Effector memory CD4-positive, alpha-beta T cell (primary cell): Measurements from ENCODE around the gene GAD2.

ENCODE experiments used
- DNase-seq, 3 donors: peaks; one replicate each; pipeline ENCODE4 v3.0.0-alpha.2; 2020
- H3K27ac ChIP-seq: 2 replicates; pipeline ENCODE4 v1.7.0; 2013; ENCODE audit warnings: mild to moderate bottlenecking, low read length, moderate library complexity; ENCODE audit not compliant: insufficient read depth, poor library complexity, severe bottlenecking
- H3K27me3 ChIP-seq: replicated peaks from 2 replicates; pipeline ENCODE4 v1.7.0; 2013; ENCODE audit warnings: mild to moderate bottlenecking, low read length; ENCODE audit not compliant: insufficient read depth, control insufficient read depth, poor library complexity, severe bottlenecking
- H3K36me3 ChIP-seq: 2 replicates; pipeline ENCODE4 v1.7.0; 2013; ENCODE audit warnings: mild to moderate bottlenecking, low read length, moderate library complexity; ENCODE audit not compliant: control insufficient read depth, insufficient read depth
- H3K4me1 ChIP-seq: 2 replicates; pipeline ENCODE4 v1.7.0; 2013; ENCODE audit warnings: low read length, mild to moderate bottlenecking; ENCODE audit not compliant: control insufficient read depth, insufficient read depth, poor library complexity, severe bottlenecking
- H3K4me3 ChIP-seq: 2 replicates; pipeline ENCODE4 v1.7.0; 2013; ENCODE audit warnings: low read length, low read depth, mild to moderate bottlenecking; ENCODE audit not compliant: insufficient read depth, poor library complexity, severe bottlenecking
- H3K9me3 ChIP-seq: 2 replicates; pipeline ENCODE4 v1.7.0; 2013; ENCODE audit warnings: mild to moderate bottlenecking, low read length, moderate library complexity; ENCODE audit not compliant: control insufficient read depth
- total RNA-seq, 3 donors: gene quantifications; one replicate each; lab custom pipeline; 2026; lab: John Stamatoyannopoulos, UW

Gene GAD2
- total RNA-seq, result 0 reads per million in 3 donors

DNA sequence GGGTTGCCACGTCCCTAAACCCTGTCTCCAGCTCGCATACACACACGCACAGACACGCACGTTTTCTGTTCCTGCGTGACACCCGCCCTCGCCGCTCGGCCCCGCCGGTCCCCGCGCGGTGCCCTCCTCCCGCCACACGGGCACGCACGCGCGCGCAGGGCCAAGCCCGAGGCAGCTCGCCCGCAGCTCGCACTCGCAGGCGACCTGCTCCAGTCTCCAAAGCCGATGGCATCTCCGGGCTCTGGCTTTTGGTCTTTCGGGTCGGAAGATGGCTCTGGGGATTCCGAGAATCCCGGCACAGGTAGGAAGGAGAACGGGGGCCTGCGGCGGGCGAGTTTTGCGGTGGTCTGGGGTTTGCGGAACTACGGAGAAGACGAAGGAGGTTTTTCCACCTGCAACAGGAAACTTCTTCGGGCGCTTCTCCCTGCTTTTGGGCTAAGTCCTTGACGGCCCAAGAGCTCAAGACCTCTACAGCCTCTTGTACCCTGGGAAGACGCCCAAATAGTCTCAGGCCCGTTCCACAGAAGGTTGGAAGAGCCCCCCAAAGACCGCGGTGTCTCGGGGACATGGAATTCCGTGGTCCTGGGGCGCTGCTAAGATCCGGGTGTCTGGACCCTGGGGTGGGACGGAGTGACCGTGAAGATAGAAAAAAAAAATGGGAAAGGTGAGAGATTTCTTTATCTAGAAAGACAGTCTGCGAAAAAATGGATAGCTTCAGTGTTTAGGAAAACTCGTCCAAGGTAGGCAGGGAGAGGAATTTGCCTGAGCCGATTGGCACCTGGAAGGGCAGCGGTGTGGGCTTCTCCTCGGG lies at the start of gene GAD2:
GAD2 (plus strand) TSS at position 190 of the 811 bp plus-strand sequence; CDS start at position 226, 36 bp downstream.
- Histone ChIP-seq H3K27me3 (peaks cover 35% of the 10 kb centered on the region), H3K4me3 (no peak within 1 kb of the TSS), H3K4me1 (peaks cover 24% of the 10 kb centered on the region), H3K36me3 (no peaks in the 10 kb centered on the region), H3K27ac (no peak within 1 kb of the TSS), H3K9me3 (no peaks in the 10 kb centered on the region)
- DNase-seq, result no peak

DNA sequence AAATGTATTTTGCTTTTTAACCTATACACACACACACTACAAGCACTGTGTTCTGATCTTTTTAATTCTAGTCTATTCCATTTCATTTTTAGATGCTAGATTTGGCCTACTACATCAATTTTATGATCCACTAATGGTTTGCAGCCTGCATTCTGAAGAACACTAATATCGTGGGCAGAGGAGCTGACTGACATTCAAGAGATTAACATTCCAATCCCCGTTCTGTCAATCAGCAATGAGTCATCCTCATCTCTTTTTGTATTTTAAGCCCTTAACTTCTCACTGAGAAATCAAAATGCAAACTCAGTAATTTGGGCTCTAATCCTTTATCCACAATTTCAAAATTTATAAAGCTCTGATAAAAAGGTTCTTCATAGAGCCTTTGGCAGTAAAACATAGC lies 47.1 kb upstream of the GAD2 start:
- no peak overlapping the region for H3K4me3 ChIP-seq
- no peaks in the 10 kb centered on the region for H3K36me3 ChIP-seq
- no peak overlapping the region for H3K27ac ChIP-seq
- no peaks in the 10 kb centered on the region for H3K4me1 ChIP-seq
- no peak for DNase-seq
- no peaks in the 10 kb centered on the region for H3K27me3 ChIP-seq
- no peaks in the 10 kb centered on the region for H3K9me3 ChIP-seq

DNA sequence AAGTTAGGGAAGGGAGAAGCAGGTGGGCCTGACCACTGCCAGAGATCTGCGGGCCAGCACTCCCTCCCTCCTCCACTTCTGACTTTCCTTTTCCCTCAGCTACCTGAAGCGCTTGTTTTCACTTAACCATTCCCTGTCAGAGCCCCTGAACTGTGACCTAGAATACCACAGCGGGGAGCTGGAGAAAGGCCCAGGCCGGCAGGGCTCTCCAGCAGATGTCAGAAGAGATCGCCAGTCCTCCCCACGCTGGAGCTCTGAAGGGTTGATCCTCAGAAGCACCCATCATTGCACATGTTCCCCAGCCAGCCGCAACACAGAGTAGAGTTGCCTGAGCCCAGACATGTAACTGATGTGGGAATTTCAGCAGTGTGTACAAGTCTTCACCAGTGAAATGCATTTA lies 44.4 kb upstream of the GAD2 start:
- H3K27ac ChIP-seq, result no peak overlapping the region
- no peak overlapping the region for H3K4me3 ChIP-seq
- H3K4me1 ChIP-seq, result no peaks in the 10 kb centered on the region
- no peaks in the 10 kb centered on the region for H3K36me3 ChIP-seq
- no peaks in the 10 kb centered on the region for H3K27me3 ChIP-seq
- no peaks in the 10 kb centered on the region for H3K9me3 ChIP-seq
- no peak for DNase-seq

DNA sequence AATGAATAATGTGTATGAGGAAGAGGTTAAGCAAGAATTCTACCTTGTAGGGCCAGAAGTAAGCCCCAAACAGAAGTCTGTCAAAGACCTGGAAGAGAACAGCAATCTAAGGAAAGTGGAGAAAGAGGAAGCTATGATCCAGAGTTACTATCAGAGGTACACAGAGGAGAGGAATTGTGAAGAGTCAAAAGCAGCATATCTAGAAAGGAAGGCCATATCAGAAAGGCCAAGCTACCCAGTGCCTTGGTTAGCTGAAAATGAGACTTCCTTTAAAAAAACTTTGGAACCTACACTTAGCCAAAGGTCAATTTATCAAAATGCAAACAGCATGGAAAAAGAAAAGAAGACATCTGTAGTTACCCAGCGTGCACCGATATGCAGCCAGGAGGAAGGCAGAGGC lies 42.7 kb upstream of the GAD2 start:
- Histone ChIP-seq H3K36me3 (no peaks in the 10 kb centered on the region), H3K4me3 (no peak overlapping the region), H3K9me3 (no peaks in the 10 kb centered on the region), H3K27ac (no peak overlapping the region), H3K27me3 (no peaks in the 10 kb centered on the region), H3K4me1 (no peaks in the 10 kb centered on the region)
- DNase-seq, result no peak

DNA sequence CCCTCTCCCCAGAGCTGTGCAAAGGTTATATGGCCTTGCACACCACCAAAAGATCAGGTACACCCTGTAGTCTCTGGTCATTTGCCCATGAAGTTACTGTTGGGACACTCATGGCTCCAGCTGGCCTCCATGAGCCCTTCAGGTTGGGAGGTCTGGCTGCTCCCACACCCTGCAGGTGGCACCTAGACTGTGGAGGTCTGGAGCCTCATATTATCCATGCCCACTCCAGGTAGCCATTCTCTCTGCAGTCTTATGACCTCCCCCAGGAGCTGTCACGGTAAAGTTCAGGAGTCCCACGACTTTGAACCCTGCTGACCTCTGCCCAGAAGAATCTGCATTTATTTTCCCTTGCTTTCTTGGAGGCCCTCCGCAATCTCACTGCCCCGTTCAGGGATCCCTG lies 39.2 kb upstream of the GAD2 start:
- Histone ChIP-seq H3K27me3 (no peaks in the 10 kb centered on the region), H3K9me3 (no peaks in the 10 kb centered on the region), H3K4me3 (no peak overlapping the region), H3K4me1 (no peaks in the 10 kb centered on the region), H3K36me3 (no peaks in the 10 kb centered on the region), H3K27ac (no peak overlapping the region)
- no peak for DNase-seq

DNA sequence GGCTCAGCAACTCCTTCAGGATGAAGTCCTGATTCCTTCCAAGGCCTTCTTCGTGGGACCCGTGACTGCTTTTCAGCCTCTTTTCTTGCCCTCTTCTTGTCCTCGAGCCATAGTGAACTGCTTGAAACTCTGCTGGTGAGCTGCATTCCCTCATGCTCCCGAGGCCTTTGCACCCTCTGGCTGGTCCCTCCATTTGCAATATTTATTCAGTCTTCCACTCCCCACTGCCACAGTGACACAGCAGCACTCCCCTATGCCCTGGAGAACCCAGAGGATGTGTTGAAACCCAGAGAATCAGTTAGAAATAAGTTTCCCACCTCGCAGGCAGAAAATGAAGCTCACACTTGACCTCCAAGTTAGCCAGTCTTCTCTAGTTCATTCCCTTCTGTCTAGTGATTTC lies 22.3 kb upstream of the GAD2 start:
- no peaks in the 10 kb centered on the region for H3K4me1 ChIP-seq
- H3K4me3 ChIP-seq, result no peak overlapping the region
- no peaks in the 10 kb centered on the region for H3K27me3 ChIP-seq
- no peaks in the 10 kb centered on the region for H3K9me3 ChIP-seq
- no peak overlapping the region for H3K27ac ChIP-seq
- no peak for DNase-seq
- H3K36me3 ChIP-seq, result no peaks in the 10 kb centered on the region

DNA sequence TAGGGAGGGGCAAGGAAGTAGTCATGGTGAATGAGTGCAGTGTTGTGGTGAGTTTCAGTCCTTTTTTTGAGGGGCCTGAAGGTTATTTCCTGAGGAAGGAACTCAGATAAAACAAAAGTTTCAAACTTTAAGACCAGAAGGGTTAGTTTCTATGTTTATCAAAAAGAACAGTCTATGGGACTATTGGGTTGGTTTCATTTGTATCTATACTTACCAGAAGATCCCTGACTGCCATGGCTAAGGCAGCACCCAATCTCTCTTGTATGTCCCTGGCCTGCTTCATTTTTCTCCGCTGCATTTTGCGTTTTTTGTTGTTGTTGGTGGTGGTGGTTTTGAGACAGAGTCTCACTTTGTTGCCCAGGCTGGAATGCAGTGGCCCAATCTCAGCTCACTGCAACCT lies 19.3 kb upstream of the GAD2 start:
- Histone ChIP-seq H3K27ac (no peak overlapping the region), H3K27me3 (no peaks in the 10 kb centered on the region), H3K4me1 (no peaks in the 10 kb centered on the region), H3K36me3 (no peaks in the 10 kb centered on the region), H3K9me3 (no peaks in the 10 kb centered on the region), H3K4me3 (no peak overlapping the region)
- no peak for DNase-seq

DNA sequence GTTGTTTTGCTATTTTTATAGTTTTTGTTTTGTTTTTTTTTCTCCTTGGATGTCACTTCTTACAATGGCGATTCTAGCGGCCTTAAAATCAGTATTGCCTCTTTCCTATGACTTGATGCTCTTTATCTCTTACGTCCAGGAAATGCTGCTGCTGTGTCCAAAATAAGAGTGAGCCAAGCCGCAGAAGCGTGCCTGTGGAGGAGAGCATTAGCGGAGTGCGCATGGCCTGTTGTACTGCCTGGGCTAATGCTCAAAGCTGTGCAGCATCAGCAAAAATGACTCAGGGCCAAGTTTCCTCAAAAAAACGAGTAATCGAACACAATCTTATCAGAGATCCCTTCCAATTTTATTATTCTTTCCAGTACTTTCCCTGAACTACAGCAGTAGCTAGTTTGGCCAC lies 18.5 kb upstream of the GAD2 start:
- H3K27ac ChIP-seq, result no peak overlapping the region
- no peaks in the 10 kb centered on the region for H3K27me3 ChIP-seq
- H3K9me3 ChIP-seq, result no peaks in the 10 kb centered on the region
- DNase-seq, result no peak
- no peaks in the 10 kb centered on the region for H3K36me3 ChIP-seq
- no peaks in the 10 kb centered on the region for H3K4me1 ChIP-seq
- H3K4me3 ChIP-seq, result no peak overlapping the region

DNA sequence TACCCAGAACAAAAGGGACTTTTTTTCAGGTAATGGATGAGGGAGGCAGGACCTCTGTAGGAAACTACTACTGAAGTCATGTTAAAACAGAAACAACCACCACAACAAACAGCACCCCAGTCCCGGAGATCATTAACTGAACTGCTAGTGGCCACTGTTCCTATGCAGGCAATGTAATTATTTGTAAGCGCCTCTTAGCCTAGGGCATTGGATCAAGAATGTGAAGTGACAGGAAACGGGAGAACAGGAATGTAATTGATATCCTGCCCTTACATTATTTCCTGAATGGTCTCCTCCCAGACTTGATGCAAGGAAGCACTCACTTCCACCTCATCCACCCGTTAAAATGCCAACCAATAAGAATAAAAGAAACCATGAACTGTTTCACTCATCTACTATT lies 16.7 kb upstream of the GAD2 start:
- no peak overlapping the region for H3K4me3 ChIP-seq
- DNase-seq, result no peak

DNA sequence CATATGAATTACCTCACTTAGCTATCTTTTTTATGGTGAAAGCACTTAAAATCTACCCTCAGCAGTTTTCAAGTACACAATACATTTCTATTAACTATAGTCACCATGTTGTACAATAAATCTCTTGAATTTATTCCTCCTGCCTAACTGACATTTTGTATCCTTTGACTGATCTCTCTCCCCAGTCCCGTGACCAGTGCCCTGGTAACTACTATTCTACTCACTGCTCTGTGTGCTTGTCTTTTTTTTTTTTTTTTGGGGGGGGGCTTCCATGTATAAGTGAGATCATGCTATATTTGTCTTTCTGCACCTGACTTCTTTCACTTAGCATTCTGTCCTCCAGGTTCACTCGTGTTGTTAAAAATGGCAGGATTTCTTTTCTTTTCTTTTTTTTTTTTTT lies 11.4 kb upstream of the GAD2 start:
- no peak overlapping the region for H3K27ac ChIP-seq
- no peaks in the 10 kb centered on the region for H3K4me1 ChIP-seq
- no peaks in the 10 kb centered on the region for H3K9me3 ChIP-seq
- DNase-seq, result no peak
- no peaks in the 10 kb centered on the region for H3K36me3 ChIP-seq
- H3K27me3 ChIP-seq, result no peaks in the 10 kb centered on the region
- no peak overlapping the region for H3K4me3 ChIP-seq

More for the DNA sequence above, 16.7 kb upstream of the GAD2 start:
- Histone ChIP-seq H3K4me1 (no peaks in the 10 kb centered on the region), H3K9me3 (no peaks in the 10 kb centered on the region), H3K36me3 (no peaks in the 10 kb centered on the region), H3K27ac (no peak overlapping the region), H3K27me3 (no peaks in the 10 kb centered on the region)
